Thyroid gland (tissue), 4 donors: ENCODE results near the gene NKX1-2. TPM values are rescaled to one million over a fixed set of nuclear protein-coding genes. Genes with fewer than 3 reads are reported as not detected.

Experiments used
- DNase-seq, 2 donors: peaks; one replicate each; pipeline ENCODE4 v3.0.0-alpha.2; 2019
- H3K27ac ChIP-seq, 3 donors: fragments of 200-600 bp; sonication (generic); 1 replicate in 2 of 3; 2 replicates in 1 of 3; pipeline ENCODE4 v1.5.1; 2016 to 2019; ENCODE audit warnings: mild to moderate bottlenecking in 1 of 3, moderate library complexity in 1 of 3
- H3K27me3 ChIP-seq: fragments of 200-600 bp; sonication (generic); one replicate; pipeline ENCODE4 v1.5.1; 2019
- H3K36me3 ChIP-seq, 2 donors: fragments of 200-600 bp; sonication (generic); one replicate each; pipeline ENCODE4 v1.5.1; 2016 to 2019
- H3K4me1 ChIP-seq, 2 donors: fragments of 200-600 bp; sonication (generic); one replicate each; pipeline ENCODE4 v1.5.1; 2017 to 2019
- H3K4me3 ChIP-seq, 3 donors: fragments of 200-600 bp; sonication (generic); replicated peaks in 1 of 3; 1 replicate in 2 of 3; 2 replicates in 1 of 3; pipeline ENCODE4 v1.5.1; 2016; ENCODE audit warnings: mild to moderate bottlenecking in 1 of 3
- H3K9me3 ChIP-seq: fragments of 200-600 bp; sonication (generic); one replicate; pipeline ENCODE4 v1.5.1; 2017
- CTCF ChIP-seq, 6 experiments: fragments of 200-600 bp in 3 of 6; fragments of 450-650 bp in 3 of 6; sonication (generic) in 3 of 6; IDR thresholded peaks; one replicate each; pipeline ENCODE4 v1.5.1; 2016 to 2019; ENCODE audit warnings: antibody characterized with exemption in 6 of 6, mild to moderate bottlenecking in 2 of 6, inconsistent platforms in 1 of 6, moderate library complexity in 1 of 6
- POLR2A ChIP-seq, 2 donors: fragments of 450-650 bp; IDR thresholded peaks; one replicate each; pipeline ENCODE4 v1.6.1; 2017; ENCODE audit warnings: antibody characterized with exemption in 2 of 2, mild to moderate bottlenecking in 2 of 2, moderate library complexity in 1 of 2
- whole genome bisulfite sequencing, 2 donors: methylation state at CpG; one replicate each; pipeline ENCODE4 v1.1.5; 2017; 5-methylcytosine and 5-hydroxymethylcytosine counted together
- intact Hi-C: fragments of 100-400 bp; cut with DNase I; formaldehyde crosslinking; loops from one replicate; pipeline ENCODE4 v1.15.1; 2023
- total RNA-seq, 4 donors: library from RNA; depleted of rRNA; stranded (reverse); fragments of >200 nt; gene quantifications; one replicate each; pipeline ENCODE4 v1.2.3, GENCODE V29; 2016

Gene NKX1-2
- not detected for total RNA-seq

GRCh38 chr10:124450012-124450782 is at the start of gene NKX1-2:
Gene NKX1-2 (minus strand): TSS chr10:124450035. CDS start chr10:124449943, 92 bp downstream.
- intact Hi-C loops, result no loop called here
- DNase-seq, result no peak
- H3K9me3 ChIP-seq, result no peaks in the 10 kb centered on the region
- no peaks in the 10 kb centered on the region for H3K36me3 ChIP-seq
- WGBS, 2 donors, result 4 to 8% methylated on average over 23 of the region's 57 CpGs
- no peak within 1 kb of the TSS for H3K27ac ChIP-seq
- H3K27me3 ChIP-seq, result peaks cover 14% of the 10 kb centered on the region
- H3K4me1 ChIP-seq, result peaks cover 11 to 40% of the 10 kb centered on the region in 2 donors
- no peak within 1 kb of the TSS for H3K4me3 ChIP-seq
- TF ChIP-seq POLR2A (IDR thresholded peaks at IDR 0.05), result no peak
- TF ChIP-seq CTCF (IDR thresholded peaks at IDR 0.05), result no peak

- intact Hi-C loops, result no loop called here
- TF ChIP-seq CTCF (IDR thresholded peaks at IDR 0.05) (no peak), POLR2A (IDR thresholded peaks at IDR 0.05) (no peak)
- Histone ChIP-seq H3K27me3 (no peaks in the 10 kb centered on the region), H3K4me3 (no peak overlapping the region), H3K27ac (peak overlapping the region; percentile 61 to 65 (median 65)), H3K9me3 (no peaks in the 10 kb centered on the region), H3K36me3 (no peaks in the 10 kb centered on the region), H3K4me1 (peaks cover 13 to 29% of the 10 kb centered on the region in 2 donors)
- WGBS, 2 donors, result 46 to 53% methylated on average over 8 of the region's 8 CpGs
- peak; percentile 80 to 83 for DNase-seq
These were observed 48.2 kb upstream of the NKX1-2 start for GRCh38 chr10:124498056-124498455.

- DNase-seq, result peak; percentile 95
- TF ChIP-seq POLR2A (IDR thresholded peaks at IDR 0.05) (no peak), CTCF (IDR thresholded peaks at IDR 0.05) (no peak)
- Histone ChIP-seq H3K27ac (peak overlapping the region; percentile 61 to 65 (median 65)), H3K4me3 (no peak overlapping the region), H3K36me3 (no peaks in the 10 kb centered on the region), H3K4me1 (peaks cover 13 to 29% of the 10 kb centered on the region in 2 donors), H3K9me3 (no peaks in the 10 kb centered on the region), H3K27me3 (no peaks in the 10 kb centered on the region)
- intact Hi-C loops, result no loop called here
- WGBS, 2 donors, result 47 to 50% methylated on average over 15 of the region's 15 CpGs
These were observed 47.5 kb upstream of the NKX1-2 start for GRCh38 chr10:124497196-124497881.

GRCh38 chr10:124496620-124497019 is 46.8 kb upstream of the NKX1-2 start:
- Histone ChIP-seq H3K4me1 (peaks cover 13 to 29% of the 10 kb centered on the region in 2 donors), H3K27ac (peak overlapping the region in 1 of 3 donors; percentile 61), H3K4me3 (no peak overlapping the region), H3K27me3 (no peaks in the 10 kb centered on the region), H3K9me3 (no peaks in the 10 kb centered on the region), H3K36me3 (no peaks in the 10 kb centered on the region)
- intact Hi-C loops, result no loop called here
- TF ChIP-seq CTCF (IDR thresholded peaks at IDR 0.05) (no peak), POLR2A (IDR thresholded peaks at IDR 0.05) (no peak)
- no peak for DNase-seq
- WGBS, 2 donors, result 89 to 91% methylated on average over 10 to 21 of the region's 24 CpGs

- DNase-seq, result no peak
These were observed 46.3 kb upstream of the NKX1-2 start for GRCh38 chr10:124496150-124496549.

More at GRCh38 chr10:124496150-124496549, 46.3 kb upstream of the NKX1-2 start:
- Histone ChIP-seq H3K27ac (peak overlapping the region in 1 of 3 donors; percentile 7), H3K36me3 (no peaks in the 10 kb centered on the region), H3K9me3 (no peaks in the 10 kb centered on the region), H3K27me3 (no peaks in the 10 kb centered on the region), H3K4me1 (peaks cover 13 to 29% of the 10 kb centered on the region in 2 donors), H3K4me3 (no peak overlapping the region)
- WGBS, 2 donors, result 92 to 94% methylated on average over 8 to 14 of the region's 14 CpGs
- intact Hi-C loops, result no loop called here
- TF ChIP-seq CTCF (IDR thresholded peaks at IDR 0.05) (no peak), POLR2A (IDR thresholded peaks at IDR 0.05) (no peak)
